Measurements from ENCODE around the gene RGS3. TPM values are rescaled to one million over a fixed set of nuclear protein-coding genes. Genes with fewer than 3 reads are reported as not detected.

The RGS3 gene
- total and polyA plus RNA-seq, 5 donors: 107 to 184 (median 163) TPM

DNA sequence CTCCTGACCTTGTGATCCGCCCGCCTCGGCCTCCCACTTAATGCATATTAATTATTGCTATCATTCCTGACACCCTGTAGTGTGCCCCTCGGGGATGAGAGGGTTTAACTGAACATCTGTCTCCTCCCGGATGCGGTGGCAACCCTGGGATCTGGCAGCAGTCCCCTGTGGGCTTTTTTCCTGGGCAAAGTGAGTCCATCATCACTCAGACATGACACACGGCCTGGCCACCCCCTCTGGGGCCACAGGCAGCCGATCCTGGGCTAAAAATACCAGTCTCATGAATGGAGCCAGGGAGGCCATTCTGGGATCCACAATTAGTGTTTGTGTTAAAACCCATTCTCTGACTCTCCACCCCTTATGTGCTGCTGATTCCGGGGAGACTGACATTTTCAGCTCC is 161.2 kb downstream of the RGS3 start:
- H3K9me3 ChIP-seq (ENCODE audit: control insufficient read depth, low read length): no peaks in the 10 kb centered on the region
- ATAC-seq (peak in 1 of 2 donors; percentile 8), DNase-seq (peak in 1 of 3 donors; percentile 69)
- H3K27me3 ChIP-seq (ENCODE audit: control insufficient read depth, insufficient read depth): no peaks in the 10 kb centered on the region
- intact Hi-C loops (cut with DNase I): no loop called here
- WGBS: 55% methylated on average over 9 of the region's 9 CpGs
- no peak overlapping the region for H3K27ac ChIP-seq (ENCODE audit: low read length)
- H3K4me3 ChIP-seq (ENCODE audit: low read length): no peak overlapping the region
- peaks cover 15% of the 10 kb centered on the region for H3K4me1 ChIP-seq (ENCODE audit: control insufficient read depth, insufficient read depth, low read length)

GRCh38 chr9:113625486-113625885 is 162.0 kb downstream of the RGS3 start:
- Histone ChIP-seq H3K27me3 (ENCODE audit: control insufficient read depth, insufficient read depth) (no peaks in the 10 kb centered on the region), H3K27ac (ENCODE audit: low read length) (no peak overlapping the region), H3K4me3 (ENCODE audit: low read length) (no peak overlapping the region), H3K4me1 (ENCODE audit: control insufficient read depth, insufficient read depth, low read length) (peaks cover 9% of the 10 kb centered on the region), H3K9me3 (ENCODE audit: control insufficient read depth, low read length) (no peaks in the 10 kb centered on the region)
- DNase-seq: no peak
- intact Hi-C loops (cut with DNase I): no loop called here
- ATAC-seq: no peak
- WGBS: 97% methylated on average over 8 of the region's 8 CpGs

DNA sequence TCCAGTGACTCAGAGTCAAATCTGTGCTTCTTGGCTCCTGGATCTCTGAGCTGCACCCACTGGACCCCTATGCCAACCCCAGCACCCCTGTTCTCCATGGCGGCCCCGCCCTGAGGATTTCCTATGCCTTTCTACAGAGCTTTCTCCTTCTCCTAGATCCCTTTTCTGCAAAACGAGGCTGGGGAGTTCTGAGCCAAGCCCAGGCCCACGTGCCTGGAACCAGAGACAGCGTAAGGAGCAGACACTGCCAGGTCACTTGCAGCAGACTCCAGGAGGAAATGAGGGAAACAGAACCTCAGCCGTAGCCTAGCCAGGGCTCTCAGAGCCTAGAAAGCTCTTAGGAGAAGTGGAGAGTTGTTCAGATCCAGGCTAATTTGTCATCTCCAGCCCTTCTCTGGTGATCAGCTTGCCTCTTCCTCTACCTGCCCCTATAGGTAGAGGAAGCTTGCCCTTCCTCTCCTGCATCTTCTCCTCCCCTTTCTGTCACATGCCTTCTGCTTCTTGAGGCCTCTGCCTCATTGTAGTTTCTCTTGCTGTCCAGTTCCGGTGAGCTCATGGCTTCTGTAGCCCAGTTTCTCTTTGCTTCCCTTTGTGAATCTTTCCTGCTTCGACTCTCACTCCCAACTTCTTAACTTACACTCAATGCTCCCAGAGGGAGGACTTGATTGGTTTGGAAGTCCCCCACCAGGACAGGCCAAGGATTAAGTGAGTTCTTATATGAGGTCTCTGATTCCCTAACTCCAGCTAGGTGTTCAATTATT is 163.4 kb downstream of the RGS3 start:
- Histone ChIP-seq H3K4me3 (ENCODE audit: low read length) (no peak overlapping the region), H3K4me1 (ENCODE audit: control insufficient read depth, insufficient read depth, low read length) (peaks cover 4% of the 10 kb centered on the region), H3K9me3 (ENCODE audit: control insufficient read depth, low read length) (no peaks in the 10 kb centered on the region), H3K27ac (ENCODE audit: low read length) (no peak overlapping the region), H3K27me3 (ENCODE audit: control insufficient read depth, insufficient read depth) (no peaks in the 10 kb centered on the region)
- DNase-seq (peak; percentile 62 to 87 (median 85)), ATAC-seq (peak; percentile 65 to 73)
- intact Hi-C loops (cut with DNase I): no loop called here
- 42% methylated on average over 8 of the region's 8 CpGs for WGBS

DNA sequence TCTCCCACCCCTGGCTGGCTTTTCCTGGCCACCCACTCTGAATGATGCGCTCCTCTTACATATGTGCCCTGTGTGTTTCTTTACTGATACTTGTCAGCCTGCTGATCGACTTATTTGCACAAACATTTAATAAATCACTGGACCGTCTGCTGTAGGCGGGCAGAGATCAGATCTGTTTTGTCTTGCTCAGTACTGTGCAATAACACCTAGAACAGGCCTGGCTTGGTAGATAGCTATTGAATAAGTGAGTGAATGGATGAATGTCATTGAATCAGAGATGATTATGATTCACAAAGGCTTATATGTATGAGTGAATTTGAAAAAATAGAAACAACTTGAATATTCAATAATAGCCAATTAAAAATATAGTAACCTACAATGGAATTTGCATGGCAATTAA is 165.1 kb downstream of the RGS3 start:
- Histone ChIP-seq H3K4me3 (ENCODE audit: low read length) (no peak overlapping the region), H3K27ac (ENCODE audit: low read length) (no peak overlapping the region), H3K4me1 (ENCODE audit: control insufficient read depth, insufficient read depth, low read length) (peaks cover 4% of the 10 kb centered on the region), H3K9me3 (ENCODE audit: control insufficient read depth, low read length) (no peaks in the 10 kb centered on the region), H3K27me3 (ENCODE audit: control insufficient read depth, insufficient read depth) (no peaks in the 10 kb centered on the region)
- ATAC-seq: no peak
- WGBS: 95% methylated on average over 4 of the region's 4 CpGs
- DNase-seq: no peak
- intact Hi-C loops (cut with DNase I): no loop called here

DNA sequence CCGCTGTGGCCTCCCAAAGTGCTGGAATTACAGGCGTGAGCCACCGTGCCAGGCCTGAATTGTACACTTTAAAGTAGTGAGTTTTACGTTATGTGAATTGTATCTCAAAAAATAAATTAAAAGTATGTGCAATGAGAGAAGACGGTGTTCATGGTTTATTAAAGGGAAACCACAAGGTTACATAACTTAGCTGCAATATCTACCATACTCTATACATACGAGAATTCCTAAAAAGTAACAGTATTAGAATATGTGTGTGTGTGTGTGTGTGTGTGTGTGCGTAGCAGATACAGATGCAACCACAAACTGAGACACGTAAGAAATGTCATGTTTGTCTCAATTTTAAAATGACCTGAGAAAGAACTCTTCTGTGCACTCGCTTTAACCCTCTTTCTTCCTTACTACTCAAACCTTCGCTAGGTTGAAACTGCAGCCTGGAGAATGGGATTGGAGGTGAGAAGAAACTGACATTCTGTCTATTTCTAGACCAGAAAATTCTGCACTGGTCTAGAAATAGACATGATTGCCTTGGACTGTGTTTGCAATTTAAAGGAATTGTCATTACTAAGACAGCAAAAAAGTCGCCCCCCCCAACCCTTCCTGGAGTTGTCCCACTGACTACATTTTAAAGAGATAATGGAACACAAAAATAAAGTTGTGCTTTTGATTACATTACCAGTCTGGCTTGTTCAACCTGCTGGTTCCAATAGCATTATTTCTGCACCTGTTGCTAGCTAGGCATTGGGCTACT is 167.0 kb downstream of the RGS3 start:
- Histone ChIP-seq H3K27ac (ENCODE audit: low read length) (no peak overlapping the region), H3K27me3 (ENCODE audit: control insufficient read depth, insufficient read depth) (no peaks in the 10 kb centered on the region), H3K4me1 (ENCODE audit: control insufficient read depth, insufficient read depth, low read length) (peaks cover 4% of the 10 kb centered on the region), H3K4me3 (ENCODE audit: low read length) (no peak overlapping the region), H3K9me3 (ENCODE audit: control insufficient read depth, low read length) (no peaks in the 10 kb centered on the region)
- intact Hi-C loops (cut with DNase I): no loop called here
- no peak for ATAC-seq
- WGBS: 85% methylated on average over 11 of the region's 11 CpGs
- DNase-seq: no peak

DNA sequence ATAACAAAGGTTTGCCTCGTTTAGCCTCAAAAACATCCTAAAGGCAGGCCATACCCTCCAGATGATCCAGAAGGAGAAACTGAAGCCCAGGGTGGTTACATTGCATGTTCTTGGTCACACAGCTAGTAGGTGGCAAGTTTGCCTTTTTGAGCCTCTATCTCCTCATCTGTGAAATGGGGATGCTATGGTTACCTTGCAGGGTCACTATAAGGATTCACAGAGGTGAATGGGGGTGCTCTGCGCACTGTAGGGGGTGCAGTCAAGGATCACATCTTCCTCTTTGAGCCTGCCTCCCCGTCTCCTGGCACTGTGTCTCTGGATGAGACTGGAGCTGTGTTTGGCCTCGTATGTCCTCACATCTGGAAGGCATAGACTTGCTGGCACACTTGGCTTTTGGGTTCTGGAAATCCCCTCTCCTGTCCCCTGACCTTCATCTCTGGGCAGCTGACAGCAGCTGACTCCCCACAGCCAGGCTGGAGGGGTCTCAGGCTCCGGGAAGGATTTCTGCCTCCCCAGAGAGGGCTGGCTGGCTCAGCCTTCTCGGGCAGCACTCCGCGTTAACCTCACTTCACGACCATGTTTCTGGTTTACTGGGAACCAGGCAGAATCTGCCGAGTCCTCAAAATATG is 167.7 kb downstream of the RGS3 start:
- DNase-seq (no peak), ATAC-seq (peak in 1 of 2 donors; percentile 15)
- H3K4me1 ChIP-seq (ENCODE audit: control insufficient read depth, insufficient read depth, low read length): peaks cover 5% of the 10 kb centered on the region
- no peaks in the 10 kb centered on the region for H3K27me3 ChIP-seq (ENCODE audit: control insufficient read depth, insufficient read depth)
- H3K9me3 ChIP-seq (ENCODE audit: control insufficient read depth, low read length): no peaks in the 10 kb centered on the region
- no peak overlapping the region for H3K27ac ChIP-seq (ENCODE audit: low read length)
- H3K4me3 ChIP-seq (ENCODE audit: low read length): no peak overlapping the region
- WGBS: 62% methylated on average over 10 of the region's 10 CpGs
- intact Hi-C loops (cut with DNase I): no loop called here

- no peak for ATAC-seq
- H3K9me3 ChIP-seq (ENCODE audit: control insufficient read depth, low read length): no peaks in the 10 kb centered on the region
- H3K27me3 ChIP-seq (ENCODE audit: control insufficient read depth, insufficient read depth): no peaks in the 10 kb centered on the region
- H3K4me1 ChIP-seq (ENCODE audit: control insufficient read depth, insufficient read depth, low read length): peaks cover 4% of the 10 kb centered on the region
- WGBS: 70% methylated on average over 8 of the region's 8 CpGs
- no peak overlapping the region for H3K27ac ChIP-seq (ENCODE audit: low read length)
- intact Hi-C loops (cut with DNase I): no loop called here
- no peak for DNase-seq
- no peak overlapping the region for H3K4me3 ChIP-seq (ENCODE audit: low read length)
Measured at GRCh38 chr9:113631871-113632665, 168.5 kb downstream of the RGS3 start.

- Histone ChIP-seq H3K27me3 (ENCODE audit: control insufficient read depth, insufficient read depth) (no peaks in the 10 kb centered on the region), H3K27ac (ENCODE audit: low read length) (no peak overlapping the region), H3K9me3 (ENCODE audit: control insufficient read depth, low read length) (no peaks in the 10 kb centered on the region), H3K4me3 (ENCODE audit: low read length) (no peak overlapping the region), H3K4me1 (ENCODE audit: control insufficient read depth, insufficient read depth, low read length) (peaks cover 3% of the 10 kb centered on the region)
- peak in 1 of 2 donors; percentile 34 for ATAC-seq
- intact Hi-C loops (cut with DNase I): no loop called here
- no peak for DNase-seq
- WGBS: 68% methylated on average over 15 of the region's 15 CpGs
Measured at GRCh38 chr9:113632776-113633590, 169.5 kb downstream of the RGS3 start.

DNA sequence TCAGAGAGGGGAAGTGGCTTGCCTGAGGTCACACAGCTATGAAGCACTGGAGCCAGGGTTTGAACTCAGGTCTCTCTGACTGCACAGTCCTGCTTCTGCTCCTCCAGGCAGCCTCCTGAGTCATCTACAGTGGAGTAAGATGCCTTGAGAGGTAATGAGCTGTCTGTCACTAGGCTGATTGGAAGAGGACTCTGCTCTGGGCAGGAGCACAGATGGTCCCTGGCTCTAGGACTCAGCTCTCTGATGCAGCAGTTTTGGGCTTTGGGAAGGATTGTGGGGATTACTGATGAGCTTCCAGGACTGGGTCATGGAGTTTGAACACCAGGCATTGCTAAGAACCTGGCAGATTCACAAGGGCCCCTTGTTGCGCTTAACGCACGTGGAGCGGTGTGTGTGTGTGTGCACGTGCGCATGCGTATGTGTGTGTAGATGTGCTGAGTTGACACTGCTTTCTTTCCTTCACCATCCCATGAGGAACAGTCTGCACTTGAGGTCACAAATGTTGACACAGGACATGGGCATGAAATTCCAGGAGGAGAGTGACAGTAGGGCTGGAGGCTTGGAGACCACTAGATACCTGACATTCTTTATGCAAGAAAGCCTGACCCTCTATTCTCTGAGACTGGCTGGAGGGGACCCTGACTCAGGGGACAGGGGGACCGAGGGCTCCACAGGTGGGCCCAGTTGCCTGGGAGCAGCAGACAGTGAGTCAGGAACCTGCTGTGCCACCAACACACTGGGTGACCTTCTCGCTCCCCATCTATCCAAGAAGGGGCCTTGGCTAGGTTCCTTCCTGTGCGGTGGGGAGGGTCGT is 170.5 kb downstream of the RGS3 start:
- Histone ChIP-seq H3K27me3 (ENCODE audit: control insufficient read depth, insufficient read depth) (no peaks in the 10 kb centered on the region), H3K4me3 (ENCODE audit: low read length) (no peak overlapping the region), H3K4me1 (ENCODE audit: control insufficient read depth, insufficient read depth, low read length) (peaks cover 3% of the 10 kb centered on the region), H3K9me3 (ENCODE audit: control insufficient read depth, low read length) (no peaks in the 10 kb centered on the region), H3K27ac (ENCODE audit: low read length) (no peak overlapping the region)
- 79% methylated on average over 11 of the region's 11 CpGs for WGBS
- peak in 1 of 2 donors; percentile 25 for ATAC-seq
- DNase-seq: no peak
- intact Hi-C loops (cut with DNase I): no loop called here
